Measurements from ENCODE around the gene ARHGAP18.

Gene ARHGAP18

DNA sequence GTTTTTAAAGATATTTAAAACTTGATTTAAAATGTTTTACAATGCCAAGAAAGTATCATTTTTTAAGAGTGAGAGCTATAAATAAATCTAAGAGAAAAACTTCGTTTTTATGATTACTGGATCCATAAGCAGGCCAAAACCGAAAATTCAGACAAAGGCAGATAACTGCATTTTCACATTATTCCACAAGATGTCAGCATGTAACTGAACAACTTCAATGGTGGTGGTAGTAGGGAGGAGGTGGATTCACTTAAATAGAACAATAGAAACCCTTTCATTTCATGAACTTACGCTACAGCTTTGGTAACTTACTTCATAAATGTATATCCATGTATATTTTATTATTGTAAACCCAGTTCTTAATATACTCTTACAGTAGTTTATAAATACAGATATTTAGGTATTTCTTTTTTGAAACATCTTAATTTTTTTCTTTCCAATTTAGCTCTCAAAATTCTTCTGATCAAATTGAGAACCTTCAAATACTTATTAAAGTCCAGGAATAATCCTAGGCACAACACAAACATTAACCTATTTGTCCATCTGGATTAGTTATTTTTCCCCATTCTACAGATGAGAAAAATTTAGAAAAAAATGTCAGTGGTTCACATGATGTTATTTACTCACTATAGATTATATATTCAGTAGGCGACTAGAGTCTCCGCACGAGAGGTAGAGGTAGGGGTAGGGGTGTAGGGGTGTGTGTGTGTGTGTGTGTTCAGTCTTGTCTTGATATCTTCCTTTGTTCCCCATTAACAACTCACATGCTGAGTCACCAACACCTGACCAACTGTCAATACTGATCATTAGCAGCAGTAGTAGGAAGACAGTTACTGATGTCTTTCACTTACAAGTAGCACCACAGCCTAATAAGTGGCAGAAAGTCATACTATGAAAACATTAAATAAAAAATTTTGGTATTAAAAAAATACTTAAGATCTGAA is 111.5 kb downstream of the ARHGAP18 start (continued):
- TF ChIP-seq ZNF302 (tag by site-specific recombination; IDR thresholded peaks at IDR 0.05; ENCODE audit: low read depth) (no peak), ZNF354C (tag by site-specific recombination; IDR thresholded peaks at IDR 0.05; ENCODE audit: borderline replicate concordance, low read depth) (no peak), YY2 (tag by site-specific recombination; IDR thresholded peaks at IDR 0.05) (no peak)
- TF ChIP-seq, protein P1, sequence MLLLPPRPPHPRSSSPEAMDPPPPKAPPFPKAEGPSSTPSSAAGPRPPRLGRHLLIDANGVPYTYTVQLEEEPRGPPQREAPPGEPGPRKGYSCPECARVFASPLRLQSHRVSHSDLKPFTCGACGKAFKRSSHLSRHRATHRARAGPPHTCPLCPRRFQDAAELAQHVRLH (tag by site-specific recombination; IDR thresholded peaks at IDR 0.05) = no peak

DNA sequence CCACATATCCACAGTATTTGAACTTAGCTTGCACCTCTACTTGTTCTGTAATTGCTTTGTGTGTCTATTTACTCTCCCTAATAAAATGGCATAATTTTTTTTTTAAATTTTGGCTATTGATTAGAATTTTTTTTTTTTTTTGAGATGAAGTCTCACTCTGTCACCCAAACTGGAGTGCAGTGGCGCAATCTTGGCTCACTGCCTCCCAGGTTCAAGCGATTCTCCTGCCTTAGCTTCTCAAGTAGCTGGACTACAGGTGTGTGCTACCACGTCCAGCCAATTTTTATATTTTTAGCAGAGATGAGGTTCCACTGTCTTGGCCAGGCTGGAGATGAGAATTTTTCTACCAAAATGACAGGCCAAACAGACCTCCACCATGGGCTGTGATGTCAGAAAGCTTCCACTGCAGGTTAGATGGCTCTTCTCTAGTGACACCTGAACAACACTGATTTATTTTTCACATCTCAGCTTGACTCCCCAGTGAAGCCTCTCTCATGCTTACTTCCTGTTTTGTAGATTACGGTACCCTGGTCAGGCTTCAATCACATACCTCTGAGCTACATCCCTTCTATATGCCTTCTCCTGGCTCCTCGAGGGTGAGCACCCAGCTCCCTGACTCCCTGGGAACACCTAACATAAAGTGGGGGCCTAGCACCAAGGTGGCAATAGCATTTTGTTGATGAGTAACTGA is 112.8 kb downstream of the ARHGAP18 start:
- ChIA-PET CTCF (interaction anchor here (0.6 to 6.9 kb wide), 61 partner anchors 12 to 1433 kb away, joined by 3 to 205 read pairs (median 5); partner anchors contain the start of genes ARHGAP18 and L3MBTL3), POLR2A (interaction anchor here (0.9 kb wide), 1 partner anchor 123 kb away, joined by 3 read pairs; no protein-coding TSS in a partner anchor)
- Histone ChIP-seq H3K27ac (ENCODE audit: extremely low read depth, low read depth, low read length) (no peak overlapping the region), H3K4me1 (ENCODE audit: control insufficient read depth, insufficient read depth, low read length) (no peaks in the 10 kb centered on the region; the same call in 1 of the 2 replicates), H3K4me3 (ENCODE audit: low read depth, low read length) (no peak overlapping the region), H3K36me3 (ENCODE audit: control insufficient read depth in 2 of 2, insufficient read depth in 1 of 2, low read length in 2 of 2) (no peaks in the 10 kb centered on the region), H3K9me3 (ENCODE audit: control insufficient read depth, insufficient read depth, low read depth, low read length) (no peaks in the 10 kb centered on the region)
- no peak for TF ChIP-seq ZNF146 (tag by site-specific recombination; IDR thresholded peaks at IDR 0.05)
- no peak for TF ChIP-seq ZNF830 (tag by site-specific recombination; IDR thresholded peaks at IDR 0.05; ENCODE audit: low read depth)
- no peak for TF ChIP-seq ZNF169 (tag by site-specific recombination; IDR thresholded peaks at IDR 0.05)
- TF ChIP-seq, protein P2, sequence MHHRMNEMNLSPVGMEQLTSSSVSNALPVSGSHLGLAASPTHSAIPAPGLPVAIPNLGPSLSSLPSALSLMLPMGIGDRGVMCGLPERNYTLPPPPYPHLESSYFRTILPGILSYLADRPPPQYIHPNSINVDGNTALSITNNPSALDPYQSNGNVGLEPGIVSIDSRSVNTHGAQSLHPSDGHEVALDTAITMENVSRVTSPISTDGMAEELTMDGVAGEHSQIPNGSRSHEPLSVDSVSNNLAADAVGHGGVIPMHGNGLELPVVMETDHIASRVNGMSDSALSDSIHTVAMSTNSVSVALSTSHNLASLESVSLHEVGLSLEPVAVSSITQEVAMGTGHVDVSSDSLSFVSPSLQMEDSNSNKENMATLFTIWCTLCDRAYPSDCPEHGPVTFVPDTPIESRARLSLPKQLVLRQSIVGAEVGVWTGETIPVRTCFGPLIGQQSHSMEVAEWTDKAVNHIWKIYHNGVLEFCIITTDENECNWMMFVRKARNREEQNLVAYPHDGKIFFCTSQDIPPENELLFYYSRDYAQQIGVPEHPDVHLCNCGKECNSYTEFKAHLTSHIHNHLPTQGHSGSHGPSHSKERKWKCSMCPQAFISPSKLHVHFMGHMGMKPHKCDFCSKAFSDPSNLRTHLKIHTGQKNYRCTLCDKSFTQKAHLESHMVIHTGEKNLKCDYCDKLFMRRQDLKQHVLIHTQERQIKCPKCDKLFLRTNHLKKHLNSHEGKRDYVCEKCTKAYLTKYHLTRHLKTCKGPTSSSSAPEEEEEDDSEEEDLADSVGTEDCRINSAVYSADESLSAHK (tag by site-specific recombination; IDR thresholded peaks at IDR 0.05) = no peak
- TF ChIP-seq ZNF10 (tag by site-specific recombination; IDR thresholded peaks at IDR 0.05) = no peak
- no peak for TF ChIP-seq ZNF664 (tag by site-specific recombination; IDR thresholded peaks at IDR 0.05)
- no peak for TF ChIP-seq GLI4 (tag by site-specific recombination; IDR thresholded peaks at IDR 0.05)
- no peak for TF ChIP-seq ZNF140 (tag by site-specific recombination; IDR thresholded peaks at IDR 0.05)
- no peak for TF ChIP-seq EGR2 (tag by site-specific recombination; IDR thresholded peaks at IDR 0.05; ENCODE audit: low read depth)
- TF ChIP-seq ZNF670 (tag by site-specific recombination; IDR thresholded peaks at IDR 0.05; ENCODE audit: low read depth) = no peak
- TF ChIP-seq, protein P3, sequence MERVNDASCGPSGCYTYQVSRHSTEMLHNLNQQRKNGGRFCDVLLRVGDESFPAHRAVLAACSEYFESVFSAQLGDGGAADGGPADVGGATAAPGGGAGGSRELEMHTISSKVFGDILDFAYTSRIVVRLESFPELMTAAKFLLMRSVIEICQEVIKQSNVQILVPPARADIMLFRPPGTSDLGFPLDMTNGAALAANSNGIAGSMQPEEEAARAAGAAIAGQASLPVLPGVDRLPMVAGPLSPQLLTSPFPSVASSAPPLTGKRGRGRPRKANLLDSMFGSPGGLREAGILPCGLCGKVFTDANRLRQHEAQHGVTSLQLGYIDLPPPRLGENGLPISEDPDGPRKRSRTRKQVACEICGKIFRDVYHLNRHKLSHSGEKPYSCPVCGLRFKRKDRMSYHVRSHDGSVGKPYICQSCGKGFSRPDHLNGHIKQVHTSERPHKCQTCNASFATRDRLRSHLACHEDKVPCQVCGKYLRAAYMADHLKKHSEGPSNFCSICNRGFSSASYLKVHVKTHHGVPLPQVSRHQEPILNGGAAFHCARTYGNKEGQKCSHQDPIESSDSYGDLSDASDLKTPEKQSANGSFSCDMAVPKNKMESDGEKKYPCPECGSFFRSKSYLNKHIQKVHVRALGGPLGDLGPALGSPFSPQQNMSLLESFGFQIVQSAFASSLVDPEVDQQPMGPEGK (tag by site-specific recombination; IDR thresholded peaks at IDR 0.05) = no peak

DNA sequence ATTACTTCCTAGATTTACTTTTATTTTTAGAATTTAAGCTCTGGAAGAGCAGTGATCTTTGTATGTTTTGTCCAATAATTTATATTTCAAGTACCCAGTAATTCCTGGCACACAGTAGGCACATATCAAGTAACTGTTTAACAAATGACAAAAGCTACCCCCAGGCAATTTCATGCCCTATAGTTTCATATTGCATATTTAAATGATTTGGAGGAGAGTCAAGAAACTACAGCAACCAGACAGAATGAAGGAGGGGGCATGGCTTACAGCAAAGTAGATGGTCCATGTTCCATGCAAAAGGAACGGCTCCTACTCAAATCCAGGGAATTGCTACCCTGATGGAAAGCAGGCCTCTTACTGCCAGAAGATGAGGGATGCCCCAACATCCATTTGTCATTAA is 113.5 kb downstream of the ARHGAP18 start:
- no peaks in the 10 kb centered on the region; the same call in 1 of the 2 replicates for H3K4me1 ChIP-seq (ENCODE audit: control insufficient read depth, insufficient read depth, low read length)
- H3K36me3 ChIP-seq (ENCODE audit: control insufficient read depth in 2 of 2, insufficient read depth in 1 of 2, low read length in 2 of 2) = no peaks in the 10 kb centered on the region
- no peak overlapping the region for H3K27ac ChIP-seq (ENCODE audit: extremely low read depth, low read depth, low read length)
- ChIA-PET CTCF (interaction anchor here (0.6 to 6.9 kb wide), 21 partner anchors 12 to 501 kb away, joined by 3 to 205 read pairs (median 8); no protein-coding TSS in a partner anchor), POLR2A (no interaction called here)
- H3K9me3 ChIP-seq (ENCODE audit: control insufficient read depth, insufficient read depth, low read depth, low read length) = no peaks in the 10 kb centered on the region
- H3K4me3 ChIP-seq (ENCODE audit: low read depth, low read length) = no peak overlapping the region
- TF ChIP-seq, protein P4, sequence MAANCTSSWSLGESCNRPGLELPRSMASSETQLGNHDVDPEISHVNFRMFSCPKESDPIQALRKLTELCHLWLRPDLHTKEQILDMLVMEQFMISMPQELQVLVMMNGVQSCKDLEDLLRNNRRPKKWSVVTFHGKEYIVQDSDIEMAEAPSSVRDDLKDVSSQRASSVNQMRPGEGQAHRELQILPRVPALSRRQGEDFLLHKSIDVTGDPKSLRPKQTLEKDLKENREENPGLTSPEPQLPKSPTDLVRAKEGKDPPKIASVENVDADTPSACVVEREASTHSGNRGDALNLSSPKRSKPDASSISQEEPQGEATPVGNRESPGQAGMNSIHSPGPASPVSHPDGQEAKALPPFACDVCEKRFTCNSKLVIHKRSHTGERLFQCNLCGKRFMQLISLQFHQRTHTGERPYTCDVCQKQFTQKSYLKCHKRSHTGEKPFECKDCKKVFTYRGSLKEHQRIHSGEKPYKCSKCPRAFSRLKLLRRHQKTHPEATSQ (tag by site-specific recombination; IDR thresholded peaks at IDR 0.05) = no peak
- TF ChIP-seq GLIS2 (tag by site-specific recombination; IDR thresholded peaks at IDR 0.05) = no peak
- no peak for TF ChIP-seq ZNF302 (tag by site-specific recombination; IDR thresholded peaks at IDR 0.05; ENCODE audit: low read depth)
- TF ChIP-seq, protein P5, sequence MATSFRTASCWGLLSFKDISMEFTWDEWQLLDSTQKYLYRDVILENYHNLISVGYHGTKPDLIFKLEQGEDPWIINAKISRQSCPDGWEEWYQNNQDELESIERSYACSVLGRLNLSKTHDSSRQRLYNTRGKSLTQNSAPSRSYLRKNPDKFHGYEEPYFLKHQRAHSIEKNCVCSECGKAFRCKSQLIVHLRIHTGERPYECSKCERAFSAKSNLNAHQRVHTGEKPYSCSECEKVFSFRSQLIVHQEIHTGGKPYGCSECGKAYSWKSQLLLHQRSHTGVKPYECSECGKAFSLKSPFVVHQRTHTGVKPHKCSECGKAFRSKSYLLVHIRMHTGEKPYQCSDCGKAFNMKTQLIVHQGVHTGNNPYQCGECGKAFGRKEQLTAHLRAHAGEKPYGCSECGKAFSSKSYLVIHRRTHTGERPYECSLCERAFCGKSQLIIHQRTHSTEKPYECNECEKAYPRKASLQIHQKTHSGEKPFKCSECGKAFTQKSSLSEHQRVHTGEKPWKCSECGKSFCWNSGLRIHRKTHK (tag by site-specific recombination; IDR thresholded peaks at IDR 0.05) = no peak
- TF ChIP-seq, protein P6, sequence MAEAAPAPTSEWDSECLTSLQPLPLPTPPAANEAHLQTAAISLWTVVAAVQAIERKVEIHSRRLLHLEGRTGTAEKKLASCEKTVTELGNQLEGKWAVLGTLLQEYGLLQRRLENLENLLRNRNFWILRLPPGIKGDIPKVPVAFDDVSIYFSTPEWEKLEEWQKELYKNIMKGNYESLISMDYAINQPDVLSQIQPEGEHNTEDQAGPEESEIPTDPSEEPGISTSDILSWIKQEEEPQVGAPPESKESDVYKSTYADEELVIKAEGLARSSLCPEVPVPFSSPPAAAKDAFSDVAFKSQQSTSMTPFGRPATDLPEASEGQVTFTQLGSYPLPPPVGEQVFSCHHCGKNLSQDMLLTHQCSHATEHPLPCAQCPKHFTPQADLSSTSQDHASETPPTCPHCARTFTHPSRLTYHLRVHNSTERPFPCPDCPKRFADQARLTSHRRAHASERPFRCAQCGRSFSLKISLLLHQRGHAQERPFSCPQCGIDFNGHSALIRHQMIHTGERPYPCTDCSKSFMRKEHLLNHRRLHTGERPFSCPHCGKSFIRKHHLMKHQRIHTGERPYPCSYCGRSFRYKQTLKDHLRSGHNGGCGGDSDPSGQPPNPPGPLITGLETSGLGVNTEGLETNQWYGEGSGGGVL (tag by site-specific recombination; IDR thresholded peaks at IDR 0.05) = no peak
- no peak for TF ChIP-seq KLF7 (tag by site-specific recombination; IDR thresholded peaks at IDR 0.05; ENCODE audit: borderline replicate concordance)
